ENCODE measurements around the gene SDR42E1. TPM values are rescaled to one million over a fixed set of nuclear protein-coding genes. Genes with fewer than 3 reads are reported as not detected.

SDR42E1 gene
- total RNA-seq, 1 donor from 2014 or later, result 0.62 TPM

DNA sequence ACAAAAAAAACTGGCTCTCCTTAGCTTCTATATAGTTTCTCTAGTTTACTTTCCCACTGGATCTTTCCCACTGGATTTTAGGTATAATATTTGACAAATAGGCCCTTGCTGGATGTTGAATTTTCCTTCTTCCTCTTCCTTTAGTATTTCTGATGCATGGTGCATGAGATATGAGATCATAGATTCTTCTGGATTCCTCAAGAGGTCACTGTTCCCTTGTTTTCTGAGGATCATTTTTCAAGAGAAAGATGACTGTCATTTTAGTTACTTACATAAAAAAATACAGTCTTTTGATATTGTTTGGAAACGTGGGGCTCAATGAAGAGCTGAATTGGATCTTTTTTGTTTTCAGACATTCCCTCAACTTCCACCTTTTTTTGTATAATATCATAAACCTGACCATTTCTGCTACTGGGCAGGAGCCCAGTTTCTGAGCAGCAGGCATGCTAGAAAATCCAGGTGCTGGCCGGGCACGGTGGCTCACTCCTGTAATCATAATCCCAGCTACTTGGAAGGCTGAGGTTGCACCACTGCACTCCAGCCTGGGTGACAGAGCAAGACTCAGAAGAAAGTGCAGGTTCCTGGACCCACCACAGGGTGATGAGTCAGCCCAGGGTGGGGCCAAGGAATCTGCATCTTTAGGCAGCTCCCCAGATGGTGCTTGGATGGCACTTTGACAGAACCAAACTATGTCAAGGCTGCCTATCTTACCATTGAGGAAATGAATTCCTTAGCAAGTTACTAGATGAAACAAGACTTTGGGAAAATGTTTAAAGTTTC lies 70.3 kb downstream of the SDR42E1 start:
- DNase-seq (ENCODE audit: low read depth), result peak; percentile 73

DNA sequence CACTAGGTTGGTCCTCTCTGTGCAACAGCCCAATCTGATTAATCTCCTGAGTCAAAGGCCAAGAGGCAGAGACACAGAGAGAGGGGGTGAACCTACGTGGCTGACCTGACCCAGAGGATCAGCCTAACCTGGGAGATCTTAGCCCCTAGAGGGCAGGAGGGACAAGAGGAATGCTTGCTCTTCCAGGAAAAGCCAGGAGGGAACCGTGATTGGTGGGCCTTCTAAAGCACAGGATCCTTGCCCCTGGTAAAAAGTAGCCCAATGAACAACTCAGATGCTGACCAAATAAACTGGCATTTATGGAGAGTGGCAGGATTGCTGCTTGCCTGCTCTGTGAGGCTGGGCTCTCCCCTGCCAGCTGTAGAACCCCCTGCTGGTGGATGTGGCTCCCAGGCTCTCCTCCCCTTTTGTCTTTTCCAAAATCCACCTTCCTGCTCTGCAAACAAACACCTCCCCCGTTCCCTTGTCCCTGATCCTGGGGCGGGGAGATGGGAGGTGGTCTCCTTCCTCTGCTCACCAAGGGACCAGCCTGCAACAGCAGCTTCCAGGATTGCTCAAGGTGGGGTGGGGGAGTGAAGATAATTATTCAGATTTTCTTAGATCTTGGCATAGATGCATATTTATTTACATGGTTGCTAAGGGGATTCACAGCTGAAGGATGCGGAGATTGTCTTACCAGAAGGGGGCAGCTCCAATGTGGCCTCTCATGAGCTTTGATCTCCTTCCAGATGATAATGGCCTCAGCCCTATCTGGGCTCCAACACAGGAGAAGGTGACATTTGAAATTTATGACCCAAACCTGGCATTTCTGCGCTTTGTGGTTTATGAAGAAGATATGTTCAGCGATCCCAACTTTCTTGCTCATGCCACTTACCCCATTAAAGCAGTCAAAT lies 71.9 kb downstream of the SDR42E1 start:
- no peak for DNase-seq (ENCODE audit: low read depth)

Other genes with a start within 250 kb of the SDR42E1 start
- 0.05 and 0.11 TPM in 2 replicates for gene PLCG2, start 232.2 kb downstream of the SDR42E1 start, total RNA-seq
- 4.1 and 6.0 TPM in 2 replicates for gene HSD17B2, start 23.8 kb upstream of the SDR42E1 start, total RNA-seq
- gene MPHOSPH6, start 158.8 kb upstream of the SDR42E1 start, total RNA-seq, result 33.1 and 46.3 TPM in 2 replicates